ENCODE results near the gene CCDC34.

CCDC34 gene

DNA sequence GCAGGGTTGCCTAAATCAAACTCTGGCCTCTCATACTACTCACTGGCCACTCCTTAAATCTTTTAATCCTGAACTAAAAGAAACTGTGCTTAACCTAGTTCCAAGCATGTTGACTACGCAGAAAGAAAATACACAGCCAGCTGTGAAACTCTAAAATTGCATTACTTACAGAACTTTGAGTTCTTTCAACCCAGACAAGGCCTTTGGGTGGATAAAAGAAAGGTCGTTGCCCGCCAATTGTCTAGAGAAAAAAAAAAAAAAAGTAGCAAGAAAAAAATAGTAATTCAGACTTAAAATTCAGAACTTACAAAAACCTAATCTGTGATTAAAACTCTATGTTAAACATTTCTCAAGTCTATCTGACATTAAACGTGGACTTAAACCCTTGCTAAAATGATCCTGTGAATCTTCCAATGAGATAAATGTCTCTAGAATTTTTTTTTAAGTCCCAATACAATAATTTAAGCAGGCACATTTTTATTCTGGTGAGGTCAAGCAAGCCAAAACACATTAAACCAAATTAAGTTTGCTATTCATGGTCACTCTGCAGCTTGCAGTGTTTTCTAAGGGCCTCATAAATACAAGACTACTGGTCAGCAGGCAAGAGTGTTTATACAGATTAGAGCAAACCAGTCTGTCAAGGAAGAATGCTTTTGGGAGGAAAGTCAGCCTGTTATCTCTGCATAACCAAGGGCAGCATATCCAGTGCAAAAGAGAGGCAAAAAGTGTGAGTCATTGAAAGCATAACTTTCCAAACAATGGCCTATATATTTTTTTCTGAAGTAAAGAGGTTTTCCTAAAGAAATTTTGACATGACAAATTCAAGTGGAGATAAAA is 29.5 kb upstream of the CCDC34 start:
- DNase-seq (ENCODE audit: low spot score) = peak; percentile 33

- DNase-seq (ENCODE audit: low spot score) = no peak
Observed at GRCh38 chr11:27391331-27392015, 28.5 kb upstream of the CCDC34 start.

DNA sequence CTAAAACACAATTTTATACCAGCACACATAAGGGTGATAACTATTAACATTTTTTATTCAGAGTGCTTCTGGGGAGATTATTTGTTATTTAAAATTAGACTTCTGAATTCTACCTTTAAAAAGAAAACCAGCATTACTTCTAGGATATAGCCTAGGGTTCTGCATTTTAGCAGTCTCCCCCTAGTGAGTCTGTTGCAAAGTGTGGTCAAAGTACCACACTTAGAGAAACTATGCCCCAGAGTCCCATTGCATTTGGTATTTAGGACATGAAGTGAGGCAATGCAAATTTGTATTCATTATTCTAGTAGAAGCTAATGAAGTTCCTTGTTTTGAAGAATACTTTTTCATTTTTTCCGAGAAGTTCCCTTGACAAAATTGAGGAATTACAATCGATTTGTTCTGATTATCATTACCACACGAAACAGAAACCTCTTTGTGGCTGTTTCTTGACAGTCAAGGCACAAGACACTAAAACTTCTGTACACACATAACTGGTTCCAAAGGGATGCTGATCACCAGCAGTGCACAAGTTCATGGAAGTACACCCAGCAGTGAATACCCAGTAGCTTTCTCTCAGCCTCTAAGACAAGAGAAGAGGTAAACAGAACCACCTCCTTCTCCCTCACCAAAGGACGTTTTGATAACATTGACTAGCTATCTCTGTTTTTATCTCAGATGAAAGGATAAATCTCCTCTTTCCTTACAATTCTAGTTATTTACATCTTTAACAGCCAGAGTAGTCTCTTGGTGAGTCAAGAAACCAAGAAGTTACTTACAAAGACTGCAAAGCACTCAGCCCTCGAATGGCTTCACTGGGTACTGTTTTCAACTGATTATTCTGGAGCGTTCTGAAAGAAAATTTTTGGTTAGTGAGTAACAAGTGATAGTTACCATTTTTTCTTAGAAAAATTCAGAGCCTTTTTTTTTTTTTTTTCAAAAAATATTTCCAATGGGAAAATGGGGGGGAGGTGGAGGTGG is 27.6 kb upstream of the CCDC34 start:
- peak; percentile 26 for DNase-seq (ENCODE audit: low spot score)

- DNase-seq (ENCODE audit: low spot score) = no peak
Observed at GRCh38 chr11:27388869-27389268, 25.9 kb upstream of the CCDC34 start.

- DNase-seq (ENCODE audit: low spot score) = no peak
Observed at GRCh38 chr11:27388001-27388400, 25.0 kb upstream of the CCDC34 start.

DNA sequence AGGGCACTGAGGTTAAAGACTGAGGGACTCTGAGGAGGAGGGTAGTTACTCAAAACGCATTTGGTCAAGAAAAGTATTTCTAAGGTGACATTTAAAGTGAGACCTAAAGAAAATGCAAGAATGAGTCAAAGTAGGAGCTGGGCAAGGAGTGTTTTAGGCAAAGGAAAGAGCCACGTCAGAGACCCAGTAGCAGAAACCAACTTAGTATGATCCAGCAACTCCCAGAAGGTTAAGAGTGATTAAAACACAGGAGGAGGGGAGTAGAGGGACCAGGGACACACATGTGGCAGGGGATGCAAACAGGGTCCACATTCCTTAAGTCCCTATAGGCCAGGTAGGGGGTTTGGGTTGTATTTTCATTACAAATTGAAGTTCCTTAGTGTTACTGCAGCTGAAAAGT is 24.3 kb upstream of the CCDC34 start:
- DNase-seq (ENCODE audit: low spot score) = no peak

DNA sequence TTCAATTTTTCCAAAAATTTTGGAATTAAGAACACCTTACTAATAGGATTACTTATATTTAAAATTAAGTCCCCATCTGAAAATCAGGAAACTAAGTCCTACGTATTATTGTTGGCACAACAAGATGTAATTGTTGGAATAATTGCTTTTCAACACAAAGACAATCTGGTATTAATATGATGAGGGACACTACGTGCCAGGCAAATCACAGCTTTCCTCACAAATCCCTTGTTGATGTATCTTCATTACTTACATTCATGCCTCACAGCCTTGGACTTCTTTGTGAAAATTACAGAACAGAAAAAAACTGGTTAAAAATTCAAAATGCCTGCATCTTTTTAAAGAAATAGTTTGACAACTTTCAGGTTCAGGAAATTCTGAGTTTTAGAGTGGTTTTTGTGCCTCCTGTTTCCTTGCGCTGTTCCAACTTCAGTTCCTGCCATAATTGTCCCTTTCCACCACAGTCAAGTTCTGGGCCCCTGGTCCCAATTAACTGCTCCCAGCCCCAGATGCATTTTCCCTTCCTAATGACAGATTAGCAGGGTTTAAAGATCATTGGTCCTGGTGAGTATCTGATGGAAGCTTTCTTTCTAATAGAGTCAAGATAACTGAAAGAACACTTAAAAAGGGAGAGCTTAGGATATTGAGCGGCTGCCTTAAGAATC is 23.3 kb upstream of the CCDC34 start:
- DNase-seq (ENCODE audit: low spot score) = no peak

GRCh38 chr11:27385245-27385644 is 22.2 kb upstream of the CCDC34 start:
- peak; percentile 78 for DNase-seq (ENCODE audit: low spot score)

GRCh38 chr11:27384227-27384626 is 21.2 kb upstream of the CCDC34 start:
- DNase-seq (ENCODE audit: low spot score) = no peak

DNA sequence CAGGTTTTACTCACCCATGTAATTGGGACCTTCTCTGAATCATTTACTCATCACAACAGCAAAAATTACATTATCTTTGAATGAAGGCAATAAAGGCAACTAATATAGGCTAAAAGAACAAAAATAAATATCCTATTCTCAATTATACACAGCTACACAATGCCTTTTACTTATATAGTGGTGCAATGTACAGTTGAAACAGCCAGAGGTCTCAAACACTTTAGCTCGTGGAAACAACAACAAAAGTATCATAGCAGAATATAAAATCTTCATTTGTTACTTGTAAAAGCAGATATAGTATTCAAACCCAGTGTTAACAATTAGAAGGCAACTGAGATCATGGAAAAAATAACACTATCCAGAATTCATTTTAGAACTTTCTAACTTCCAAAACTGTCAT is 20.6 kb upstream of the CCDC34 start:
- DNase-seq (ENCODE audit: low spot score) = no peak

DNA sequence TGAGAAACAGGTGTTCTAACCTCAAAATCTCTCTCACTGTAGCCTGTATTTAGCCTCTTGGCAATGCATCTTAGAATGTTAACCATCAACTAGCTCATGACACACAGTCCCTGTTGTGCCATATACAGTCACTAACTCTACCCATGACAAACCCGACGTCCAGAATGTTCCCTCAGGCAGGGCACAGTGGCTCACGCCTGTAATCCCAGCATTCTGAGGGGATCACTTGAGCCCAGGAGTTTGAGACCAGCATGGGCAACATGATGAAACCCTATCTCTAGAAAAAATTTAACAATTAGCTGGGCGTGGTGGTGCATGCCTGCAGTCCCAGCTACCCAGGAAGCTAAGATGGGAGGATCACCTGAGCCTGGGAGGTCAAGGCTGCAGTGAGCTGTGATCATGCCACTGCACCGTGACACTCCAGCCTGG is 18.2 kb upstream of the CCDC34 start:
- DNase-seq (ENCODE audit: low spot score) = no peak

DNA sequence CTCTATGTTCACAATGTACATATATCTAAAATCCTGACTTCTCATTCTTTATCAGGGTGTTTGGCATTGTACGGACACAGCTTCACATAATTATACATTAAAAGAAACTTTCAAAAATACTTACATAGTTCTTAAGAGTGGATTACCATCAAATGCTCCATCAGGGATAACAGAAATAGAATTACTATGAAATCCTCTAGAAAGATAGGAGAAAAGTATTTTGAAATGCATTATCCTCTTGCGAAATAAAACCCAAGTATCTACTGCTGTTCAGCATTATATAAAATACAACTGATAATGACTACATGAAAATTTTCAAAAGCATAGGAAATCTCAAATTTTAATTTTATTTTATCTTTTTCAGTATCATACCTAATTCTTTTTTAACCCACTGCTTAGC is 17.8 kb upstream of the CCDC34 start:
- DNase-seq (ENCODE audit: low spot score) = no peak

DNA sequence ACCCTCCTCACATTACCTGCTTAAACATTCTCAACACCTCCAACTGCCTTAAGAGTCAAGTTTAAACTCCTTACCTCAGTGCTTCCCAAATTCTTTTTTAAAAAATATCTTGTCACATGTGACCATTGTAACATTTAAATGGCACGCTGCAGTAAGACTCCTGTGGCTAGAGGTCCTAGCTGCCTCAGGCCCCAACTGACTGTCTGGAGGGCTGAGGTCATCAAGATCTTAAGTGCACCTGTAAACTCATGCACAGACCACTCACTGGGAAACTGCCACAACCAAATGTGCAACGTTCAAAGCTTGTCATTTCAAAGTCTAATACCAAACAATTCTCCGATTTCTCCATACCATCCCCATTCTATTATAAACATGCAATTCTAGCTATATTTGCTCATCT is 16.4 kb upstream of the CCDC34 start:
- no peak for DNase-seq (ENCODE audit: low spot score)

GRCh38 chr11:27375370-27375769 is 12.4 kb upstream of the CCDC34 start:
- no peak for DNase-seq (ENCODE audit: low spot score)

DNA sequence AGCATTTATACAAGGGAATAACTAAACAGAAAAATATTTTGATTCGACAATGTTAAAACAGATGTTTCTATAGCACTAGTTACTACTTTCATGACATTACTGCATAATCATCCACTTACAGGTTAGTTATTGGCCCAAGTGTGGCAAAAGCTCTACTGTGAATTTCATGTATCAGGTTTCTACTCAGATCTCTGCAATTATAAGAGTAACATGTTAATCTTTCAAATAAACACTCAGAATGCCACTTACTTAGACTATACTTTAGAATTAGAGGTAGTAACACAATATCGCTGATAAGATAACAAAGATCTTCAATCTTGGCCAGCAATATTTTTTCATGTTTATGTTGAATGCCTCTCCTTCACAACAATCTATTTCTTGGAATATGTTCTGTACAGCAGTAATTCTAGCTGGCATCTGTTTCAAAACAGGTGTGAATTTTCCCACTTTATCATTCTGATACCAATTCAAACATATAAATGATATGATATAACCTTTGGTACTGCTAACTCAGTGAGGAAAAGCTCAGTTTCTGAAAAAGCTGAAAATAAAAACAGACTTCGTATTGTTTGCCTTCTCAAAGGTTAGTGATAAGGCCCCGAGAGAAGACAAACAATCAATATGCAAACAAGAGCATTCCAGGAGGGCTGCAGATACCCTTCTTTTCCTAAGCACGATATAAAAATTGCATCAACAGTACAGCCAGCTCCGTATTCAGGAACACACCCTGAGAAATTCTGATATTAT is 11.0 kb upstream of the CCDC34 start:
- no peak for DNase-seq (ENCODE audit: low spot score)

- DNase-seq (ENCODE audit: low spot score) = no peak
Observed at GRCh38 chr11:27373392-27373791, 10.4 kb upstream of the CCDC34 start.

DNA sequence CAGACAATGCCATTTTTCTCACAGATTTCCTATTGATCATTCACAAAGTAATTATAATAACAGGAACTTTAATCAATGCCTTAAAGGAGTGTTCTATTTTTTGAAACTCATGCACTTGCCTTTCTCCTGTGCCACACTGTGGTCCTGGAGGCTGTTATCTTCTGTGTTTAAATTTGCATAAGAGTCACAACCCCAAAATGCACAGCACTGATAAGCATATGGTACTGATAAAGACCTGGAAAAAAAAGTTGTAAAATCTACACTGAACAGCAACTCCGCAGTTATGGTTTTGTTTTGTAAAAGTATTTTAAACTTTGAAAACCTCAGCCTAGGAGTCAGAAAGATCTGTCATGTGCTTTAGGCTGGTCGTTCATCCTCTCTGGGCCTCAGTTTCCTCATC is 9.1 kb upstream of the CCDC34 start:
- DNase-seq (ENCODE audit: low spot score) = no peak

GRCh38 chr11:27371489-27371888 is 8.5 kb upstream of the CCDC34 start:
- no peak for DNase-seq (ENCODE audit: low spot score)

DNA sequence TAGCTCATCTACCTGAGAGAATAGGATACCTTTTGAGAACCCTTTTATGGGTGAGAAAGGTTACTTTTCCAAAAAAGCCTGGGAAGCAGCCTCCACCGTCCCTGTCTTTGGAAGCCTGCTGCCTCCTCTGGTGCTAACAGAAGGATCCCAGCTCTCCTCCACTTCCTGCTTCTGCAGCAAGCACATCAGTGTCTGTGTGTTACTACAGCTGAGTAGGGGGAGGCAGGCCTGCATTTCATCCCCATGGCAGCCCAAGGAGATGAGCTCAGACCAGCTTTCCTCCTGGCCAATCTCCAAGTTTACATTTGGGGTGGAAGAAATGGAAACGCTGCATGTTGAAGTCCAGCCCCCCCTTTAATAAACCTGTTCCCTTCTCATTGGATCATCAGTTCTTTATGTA is 7.4 kb upstream of the CCDC34 start:
- DNase-seq (ENCODE audit: low spot score) = no peak

DNA sequence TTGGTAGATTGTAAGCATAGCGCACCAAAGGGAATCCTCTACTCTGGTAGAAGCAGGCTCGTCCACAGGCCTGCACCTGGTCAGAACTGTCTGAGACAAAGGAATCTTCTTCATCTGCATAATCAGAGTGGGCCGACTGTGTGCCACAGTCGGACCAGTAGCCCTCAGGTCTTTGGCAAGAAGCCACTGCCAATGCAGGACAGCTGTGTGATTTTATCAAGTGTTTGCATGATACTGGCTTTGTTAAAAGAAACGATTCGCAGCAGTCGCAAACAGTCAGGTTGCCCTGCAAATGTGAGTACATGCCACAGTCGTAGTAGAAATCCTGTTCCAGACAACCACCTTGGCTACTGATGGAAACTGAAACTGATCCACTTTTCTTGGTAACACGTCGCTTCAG is 4.9 kb upstream of the CCDC34 start:
- DNase-seq (ENCODE audit: low spot score) = no peak

DNA sequence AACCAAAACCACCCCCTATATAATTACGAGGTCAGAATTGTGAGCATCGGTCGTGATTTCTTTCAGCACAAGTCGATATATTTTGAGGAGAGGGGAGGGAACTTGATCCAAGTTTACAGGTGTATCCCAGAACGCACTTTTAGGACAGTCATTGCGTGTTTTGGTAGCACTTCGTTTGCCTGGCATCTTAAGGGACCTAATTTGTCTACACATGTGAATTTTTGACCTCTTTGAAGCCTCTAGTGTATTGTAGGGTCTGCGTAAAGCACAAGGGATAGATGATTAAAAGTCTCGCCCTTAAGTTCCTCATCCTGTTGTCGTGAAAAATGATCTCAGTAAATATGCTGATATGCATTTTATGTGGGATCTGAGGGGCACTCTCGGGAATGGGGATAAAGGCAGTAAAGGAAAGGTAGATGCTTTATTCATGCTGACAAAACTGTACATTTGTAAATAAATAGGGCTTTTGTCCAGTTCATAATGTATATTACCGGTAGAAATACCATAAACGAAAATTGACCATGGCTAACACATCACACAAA is 632 bp upstream of the CCDC34 start:
- no peak for DNase-seq (ENCODE audit: low spot score)
